Coronary artery (tissue), 2 donors: Measurements from ENCODE around the gene MON2.

ENCODE experiments used
- DNase-seq: peaks from one replicate; pipeline ENCODE4 v3.0.0-alpha.2; 2017; ENCODE audit warnings: low spot score
- H3K27ac ChIP-seq, 2 donors: fragments of 200-600 bp; sonication (generic); one replicate each; pipeline ENCODE4 v1.5.1; 2016 to 2019
- H3K4me3 ChIP-seq: fragments of 200-600 bp; sonication (generic); 2 replicates; pipeline ENCODE4 v1.5.1; 2016; ENCODE audit warnings: mild to moderate bottlenecking, moderate library complexity
- CTCF ChIP-seq: fragments of 200-600 bp; sonication (generic); IDR thresholded peaks from one replicate; pipeline ENCODE4 v1.5.1; 2019; ENCODE audit warnings: antibody characterized with exemption

The MON2 gene

GRCh38 chr12:62466594-62467491, at the start of gene MON2:
Gene MON2 (plus strand): TSS chr12:62466826. CDS start chr12:62467208, 382 bp downstream.
- DNase-seq = peak; percentile 89
- Histone ChIP-seq H3K4me3 (peak within 1 kb of the TSS; percentile 87), H3K27ac (peak within 1 kb of the TSS; percentile 82 to 86)
- no peak for TF ChIP-seq CTCF

GRCh38 chr12:62426089-62426488, 40.5 kb upstream of the MON2 start:
- no peak for TF ChIP-seq CTCF
- no peak overlapping the region for H3K4me3 ChIP-seq
- no peak overlapping the region for H3K27ac ChIP-seq
- DNase-seq = no peak

GRCh38 chr12:62429457-62429856, 37.2 kb upstream of the MON2 start:
- H3K27ac ChIP-seq = no peak overlapping the region
- no peak for TF ChIP-seq CTCF

GRCh38 chr12:62434494-62435302, 31.9 kb upstream of the MON2 start:
- Histone ChIP-seq H3K27ac (no peak overlapping the region), H3K4me3 (peak overlapping the region; percentile 76)
- no peak for TF ChIP-seq CTCF
- no peak for DNase-seq

More at GRCh38 chr12:62429457-62429856, 37.2 kb upstream of the MON2 start:
- no peak for DNase-seq
- H3K4me3 ChIP-seq = no peak overlapping the region

- H3K4me3 ChIP-seq = peak overlapping the region; percentile 76
- peak; percentile 35 for TF ChIP-seq CTCF
- H3K27ac ChIP-seq = no peak overlapping the region
- no peak for DNase-seq
Observed at GRCh38 chr12:62435303-62436163, 31.1 kb upstream of the MON2 start.

- Histone ChIP-seq H3K27ac (no peak overlapping the region), H3K4me3 (peak overlapping the region; percentile 76)
- no peak for TF ChIP-seq CTCF
- DNase-seq = no peak
Observed at GRCh38 chr12:62436164-62436503, 30.5 kb upstream of the MON2 start.
